CD4-positive, alpha-beta T cell treated with Interleukin-4 for 4 hours (primary cell): ENCODE data around the gene RALB.
A peak's percentile ranks its signal among the peaks of the same experiment; 100 is the strongest.
"Not testable (repeated sequence)": the region's sequence is repeated elsewhere in the genome, so short reads cannot be mapped to it uniquely, and the experiment has no call there.

Source experiments
- DNase-seq: peaks from one replicate; pipeline ENCODE4 v3.0.0-alpha.2; 2020

The RALB gene

DNA sequence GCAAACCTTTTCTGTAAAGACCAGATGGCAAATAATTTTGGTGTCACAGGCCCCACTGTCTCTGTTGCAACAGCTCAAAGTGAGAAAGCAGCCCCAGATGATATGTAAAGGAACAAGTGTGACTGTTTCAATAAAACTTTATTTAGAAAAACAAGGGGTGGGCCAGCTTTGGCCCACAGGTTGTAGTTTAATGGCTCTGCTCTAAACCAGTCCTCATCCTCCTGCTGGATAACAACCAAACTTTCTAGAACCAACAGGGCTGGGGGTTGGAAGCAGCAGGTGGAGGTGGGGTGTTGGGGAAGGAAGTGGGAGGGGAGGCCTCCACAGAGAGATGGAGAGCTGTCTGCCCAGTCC, 64.5 kb downstream of the RALB start:
- no peak for DNase-seq

DNA sequence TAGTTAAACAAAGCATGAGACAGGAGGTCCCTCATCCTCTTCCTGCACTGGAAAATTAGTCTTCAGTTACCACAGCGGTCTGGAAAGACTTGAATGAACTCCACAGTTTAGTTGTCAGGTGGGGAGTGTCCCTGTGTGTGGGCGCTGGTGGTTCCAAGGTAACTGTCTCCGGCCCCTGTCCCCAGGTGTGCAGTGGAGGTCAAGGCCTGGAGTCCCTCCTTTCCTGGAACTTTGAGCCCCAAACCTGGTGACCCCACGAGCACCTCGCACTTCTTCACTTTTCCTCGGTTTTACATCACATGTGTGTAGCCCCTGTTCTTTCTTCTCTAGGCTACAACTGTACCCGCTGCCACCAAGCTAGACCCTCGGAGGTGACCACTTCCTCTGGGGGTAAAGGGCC, 65.3 kb downstream of the RALB start:
- no peak for DNase-seq

DNA sequence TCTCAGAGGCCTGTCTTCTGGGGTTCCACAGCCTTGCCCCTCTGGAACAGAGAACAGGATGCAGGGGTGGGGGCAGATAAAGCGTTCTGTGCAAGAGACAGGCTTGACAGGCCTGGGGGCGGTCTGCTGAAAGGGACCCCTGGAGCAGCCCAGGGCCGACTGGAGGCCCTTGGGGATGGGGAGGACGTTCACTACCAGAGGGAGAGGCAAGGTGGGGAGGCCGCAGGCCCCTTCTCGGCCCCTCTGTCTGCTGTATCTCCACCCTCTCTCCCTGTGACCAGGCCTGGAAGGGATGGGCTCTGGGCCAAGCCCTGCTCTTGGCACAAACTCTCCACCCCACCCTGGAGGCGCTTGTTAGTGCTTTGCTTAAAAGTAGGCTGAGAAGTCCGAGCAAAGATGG, 66.0 kb downstream of the RALB start:
- DNase-seq: no peak

DNA sequence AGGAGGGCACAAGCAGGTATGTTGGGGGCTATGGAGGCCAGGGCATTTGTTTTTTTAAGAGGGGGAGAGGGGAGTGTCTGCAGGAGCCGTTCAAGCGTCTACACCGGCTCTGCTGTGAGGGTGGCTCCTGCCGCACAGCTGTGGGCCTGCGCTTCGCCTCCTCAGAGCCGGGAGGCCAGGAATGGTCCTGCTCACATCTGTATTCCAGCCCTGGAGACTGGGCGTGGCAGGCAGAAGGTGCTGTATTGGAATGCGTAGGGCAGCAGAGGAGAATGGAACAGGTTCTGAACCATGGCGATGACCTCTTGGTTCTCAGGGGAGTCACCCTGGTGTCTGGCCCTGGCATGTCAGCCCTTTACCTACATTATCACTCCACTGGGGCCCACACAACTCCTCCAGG, 66.5 kb downstream of the RALB start:
- DNase-seq: no peak

DNA sequence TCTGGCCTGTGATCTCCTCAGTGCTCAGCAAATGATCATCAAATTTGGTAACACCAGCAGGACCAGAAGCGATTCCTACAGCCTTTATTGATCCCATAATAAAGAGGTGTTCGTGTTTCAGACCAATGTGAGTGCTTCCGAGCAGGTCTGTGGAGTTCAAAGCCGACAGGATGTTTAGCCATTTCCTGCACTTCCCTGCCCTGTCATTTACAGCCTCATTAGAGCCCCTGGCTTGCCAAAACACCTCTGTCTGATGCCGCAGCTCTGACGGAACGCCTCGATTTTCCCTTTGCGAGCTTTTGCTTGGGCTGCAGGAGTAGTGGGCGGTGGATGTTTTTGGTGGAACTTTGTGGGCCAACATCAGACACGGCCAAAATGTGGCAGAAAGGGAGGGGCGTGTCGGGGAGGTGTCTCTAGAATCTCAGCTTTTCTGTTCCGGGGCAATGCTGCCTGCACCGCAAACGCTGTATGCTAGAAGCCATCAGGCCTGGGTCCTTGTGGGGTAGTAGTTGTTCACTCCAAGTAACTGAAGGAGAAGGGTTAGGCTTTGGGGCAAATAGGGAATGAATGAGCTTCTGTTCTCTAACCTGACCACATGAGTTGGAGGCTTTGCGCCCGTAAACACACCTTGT, 67.2 kb downstream of the RALB start:
- no peak for DNase-seq

DNA sequence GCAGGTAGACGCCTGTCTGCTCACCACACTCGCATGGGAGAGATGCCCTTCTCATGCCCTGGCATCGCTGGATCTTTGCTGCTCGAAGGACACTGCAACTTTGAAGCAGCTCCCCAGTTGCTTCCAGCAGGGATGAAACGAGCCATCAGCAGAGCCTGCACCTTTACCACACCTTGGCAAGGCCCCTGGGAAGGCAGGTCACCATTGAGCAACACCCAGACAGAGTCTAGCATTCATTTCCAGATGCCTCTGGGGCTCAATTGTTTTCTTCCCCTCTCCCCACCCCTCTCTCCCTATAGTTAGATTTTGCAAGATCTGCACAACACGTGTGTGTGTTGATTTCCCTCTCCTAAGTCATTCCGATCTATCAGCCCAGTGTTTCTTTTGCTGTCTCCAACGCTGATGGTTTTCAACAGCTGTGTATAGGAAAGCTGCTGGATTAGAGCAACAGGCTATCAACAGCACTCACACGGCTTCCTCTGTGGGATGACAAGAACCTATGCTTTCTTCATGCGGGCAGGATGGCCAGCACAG, 67.7 kb downstream of the RALB start:
- no peak for DNase-seq

DNA sequence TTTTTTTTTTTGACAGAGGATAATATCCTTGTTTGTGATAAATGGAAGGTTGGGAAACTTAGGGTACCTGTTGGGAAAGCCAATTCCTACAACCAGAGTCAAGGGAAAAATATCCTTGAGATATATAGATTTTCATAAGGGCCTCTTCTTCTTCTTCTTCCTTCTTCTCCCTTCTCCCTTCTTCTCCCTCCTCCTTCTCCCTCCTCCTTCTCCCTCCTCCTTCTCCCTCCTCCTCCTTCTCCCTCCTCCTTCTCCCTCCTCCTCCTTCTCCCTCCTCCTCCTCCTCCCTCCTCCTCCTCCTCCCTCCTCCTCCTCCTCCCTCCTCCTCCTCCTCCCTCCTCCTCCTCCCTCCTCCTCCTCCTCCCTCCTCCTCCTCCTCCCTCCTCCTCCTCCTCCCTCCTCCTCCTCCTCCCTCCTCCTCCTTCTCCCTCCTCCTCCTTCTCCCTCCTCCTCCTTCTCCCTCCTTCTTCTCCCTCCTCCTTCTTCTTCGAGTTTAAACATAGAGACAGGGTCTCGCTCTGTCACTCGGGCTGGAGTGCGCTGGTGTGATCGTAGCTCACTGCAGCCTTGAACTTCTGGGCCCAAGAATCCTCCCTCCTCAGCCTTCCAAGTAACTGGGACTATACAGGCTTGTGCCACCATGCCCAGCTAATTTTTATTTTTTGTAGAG, 68.4 kb downstream of the RALB start:
- DNase-seq: not testable (repeated sequence)

DNA sequence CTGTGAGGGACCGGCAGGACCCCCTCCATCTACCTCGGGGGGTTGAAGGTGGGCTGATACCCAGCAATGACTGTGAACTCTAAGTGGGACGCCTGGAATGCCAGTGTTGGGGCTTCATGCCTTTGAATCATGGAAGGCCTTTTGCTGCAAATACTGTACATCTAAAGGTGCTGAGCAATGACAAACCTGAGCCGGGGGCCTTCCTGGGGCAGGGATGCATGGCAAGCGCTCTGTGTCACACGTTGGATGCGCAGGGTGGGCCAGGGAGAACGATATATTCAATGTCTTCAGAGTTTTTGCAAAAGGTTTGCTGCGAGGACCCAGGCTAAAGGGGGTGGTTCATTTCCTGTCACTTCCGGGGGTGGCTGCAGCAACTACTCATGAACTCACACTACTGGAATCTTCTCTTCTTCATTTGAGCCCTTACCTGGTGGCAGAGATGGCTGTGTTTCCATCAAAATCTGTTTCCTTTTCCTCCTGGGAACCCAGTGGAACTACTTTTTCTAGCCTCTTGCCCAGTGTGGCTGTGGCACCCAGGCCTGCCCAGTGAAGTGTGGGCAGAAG, 69.2 kb downstream of the RALB start:
- DNase-seq: no peak

DNA sequence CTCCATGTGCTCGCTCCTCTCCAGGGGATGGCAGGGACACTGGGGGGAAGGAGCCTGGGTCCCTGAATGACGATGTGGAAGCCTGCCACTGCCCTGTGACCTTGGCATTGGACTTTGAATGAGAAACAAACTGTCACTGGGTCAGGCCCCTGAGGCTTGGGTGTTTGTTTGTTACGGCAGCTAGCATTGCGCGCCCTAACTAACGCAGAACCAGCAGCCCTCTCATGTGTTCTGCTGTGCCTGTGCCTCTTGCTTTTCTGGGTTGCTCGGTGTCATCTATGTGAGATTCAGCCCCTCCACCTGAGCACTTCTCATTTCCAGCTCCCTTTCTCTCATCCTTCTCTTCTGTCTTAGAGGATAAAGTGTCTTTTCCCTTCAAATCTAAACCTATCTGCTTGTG, 69.7 kb downstream of the RALB start:
- no peak for DNase-seq

DNA sequence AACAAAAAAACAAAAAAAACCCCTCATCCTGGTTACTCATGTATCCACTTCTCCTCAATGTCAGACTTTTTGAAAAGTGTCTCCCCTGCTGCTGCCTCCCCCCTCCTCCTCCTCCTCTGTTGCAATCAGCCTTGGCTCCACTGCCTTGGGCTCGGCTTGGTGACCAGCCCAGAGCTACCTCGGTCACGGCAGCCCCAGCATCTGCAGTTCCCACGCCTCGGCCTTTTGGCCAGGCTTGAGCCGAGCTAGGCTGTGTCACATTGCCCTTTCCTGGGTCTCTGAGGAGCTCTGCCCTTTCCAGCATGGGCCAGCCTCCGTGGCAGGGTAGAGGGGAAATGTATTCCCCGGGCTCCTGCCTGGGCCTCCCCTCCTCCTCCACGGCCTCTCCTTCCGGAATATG, 70.6 kb downstream of the RALB start:
- DNase-seq: no peak

DNA sequence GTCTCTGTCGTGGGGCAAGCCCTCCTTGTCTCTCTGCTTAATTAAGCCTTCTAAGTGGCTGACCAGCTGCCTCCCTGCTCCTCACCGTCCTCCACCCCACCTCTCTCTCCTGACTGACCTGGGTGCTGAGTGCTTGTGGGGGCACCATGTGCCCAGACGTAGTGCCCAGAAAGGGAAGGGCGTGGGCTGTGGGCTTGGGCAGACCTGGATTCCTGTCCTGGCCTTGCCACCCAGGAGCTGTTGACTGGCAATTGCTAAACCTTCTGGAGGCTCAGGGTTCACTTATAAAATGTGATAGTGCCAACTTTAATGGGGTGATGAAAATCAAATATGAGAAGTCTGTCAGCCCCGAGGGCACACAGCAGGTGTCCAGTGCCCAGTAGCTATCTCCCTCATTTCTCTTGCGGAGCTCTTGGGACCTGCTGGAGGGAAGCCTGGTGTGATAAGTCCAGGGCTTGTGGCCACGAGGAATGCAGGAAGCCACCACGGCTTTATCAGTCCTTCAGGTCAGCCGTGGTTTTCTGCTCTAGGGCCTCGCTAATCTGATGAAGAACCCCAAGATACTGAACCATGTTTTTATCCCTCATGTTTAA, 71.3 kb downstream of the RALB start:
- no peak for DNase-seq

DNA sequence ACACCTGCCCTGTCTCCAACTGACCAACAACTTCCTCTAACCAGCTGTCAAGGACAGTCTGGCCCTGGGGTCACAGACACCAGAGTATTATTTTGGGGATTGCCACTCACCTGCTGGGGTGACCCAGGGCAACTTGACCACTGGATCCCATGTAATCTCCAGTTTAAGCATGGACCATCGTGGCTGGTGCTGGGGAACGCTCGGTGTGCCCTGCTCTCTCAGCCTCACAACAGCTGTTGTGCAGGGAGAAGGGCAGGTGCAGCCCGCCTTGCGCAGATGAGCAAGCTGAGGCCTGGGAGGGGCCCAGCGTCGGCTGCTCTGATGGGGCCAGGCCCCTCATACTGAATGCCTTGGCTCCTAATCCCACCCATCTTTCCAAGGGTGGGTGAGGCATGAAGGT, 72.3 kb downstream of the RALB start:
- DNase-seq: no peak

DNA sequence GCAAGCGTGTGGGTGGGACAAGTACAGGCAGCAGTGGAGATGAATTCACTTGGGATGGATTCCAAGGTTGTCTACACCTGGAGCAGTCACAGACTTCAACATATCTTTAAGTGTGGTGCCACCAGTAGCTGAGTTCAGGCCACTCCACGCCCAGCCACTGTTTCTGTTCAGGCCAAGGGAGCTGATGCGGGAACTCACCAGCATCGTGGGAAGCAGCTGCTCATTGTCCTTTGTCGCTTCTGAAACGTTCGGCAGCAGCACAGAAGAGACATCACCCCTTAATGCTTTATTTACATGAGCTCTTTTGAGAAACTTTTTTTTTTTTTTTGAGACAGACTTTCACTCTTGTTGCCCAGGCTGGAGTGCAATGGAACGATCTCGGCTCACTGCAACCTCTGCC, 73.4 kb downstream of the RALB start:
- DNase-seq: no peak

DNA sequence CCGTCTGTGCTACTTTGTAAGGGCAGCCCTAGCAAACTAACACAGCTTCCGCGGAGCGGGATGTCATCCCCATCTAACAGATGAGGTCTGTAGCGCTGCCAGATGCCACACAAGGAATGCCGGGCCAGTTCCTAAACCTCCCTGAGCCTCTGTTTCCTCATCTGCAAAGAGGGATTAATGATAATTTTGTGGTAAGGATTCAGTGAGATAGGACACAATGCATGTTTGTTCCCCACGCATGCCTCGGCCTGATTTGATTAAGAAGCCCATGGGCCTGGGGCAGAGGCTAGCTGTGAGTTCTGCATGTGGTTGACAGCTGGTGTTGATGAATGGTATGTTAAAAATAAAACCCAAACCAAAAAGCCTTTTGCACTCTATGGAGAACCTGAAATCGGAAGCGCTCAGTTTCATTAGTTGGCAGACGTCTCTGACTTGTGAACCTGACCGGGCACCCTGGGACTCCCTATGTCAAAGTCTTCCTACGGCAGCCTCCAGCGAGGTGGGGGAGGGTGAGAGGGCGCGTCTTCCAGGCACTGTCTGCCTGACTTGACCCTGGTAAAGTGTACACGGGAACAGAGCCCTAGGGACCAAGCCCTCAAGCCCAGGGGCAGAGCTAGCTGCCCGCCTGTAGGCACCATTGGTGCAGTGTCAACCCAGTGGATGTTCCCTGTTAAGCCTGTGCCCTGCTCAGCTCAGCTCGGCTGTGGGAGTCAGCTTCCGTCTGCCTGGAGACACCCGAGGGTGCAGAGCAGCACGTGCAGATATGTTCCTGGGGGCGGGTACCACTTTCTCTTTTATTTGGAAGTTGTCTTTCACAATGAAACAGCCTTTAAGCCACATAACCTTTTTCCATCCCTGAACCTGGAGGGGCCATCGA, 78.5 kb downstream of the RALB start:
- no peak for DNase-seq

DNA sequence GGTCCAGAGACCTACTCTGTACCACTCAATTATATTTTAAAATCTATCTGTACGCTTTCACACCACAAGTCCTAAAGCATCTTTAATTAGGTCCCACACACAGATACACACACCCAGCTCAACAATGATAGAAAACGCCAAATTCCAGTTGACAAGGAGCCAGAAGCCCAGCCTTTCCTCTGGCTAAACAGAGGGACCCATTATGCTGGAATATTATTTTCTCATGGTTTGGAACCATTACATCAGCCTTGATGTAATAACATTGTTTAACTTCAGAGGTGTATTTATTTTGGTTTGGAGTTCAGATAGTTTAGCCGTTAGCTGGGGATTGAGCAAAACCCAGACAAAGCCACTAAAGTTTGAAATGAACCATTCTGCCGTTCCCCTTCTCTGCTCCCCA, 79.3 kb downstream of the RALB start:
- DNase-seq: no peak

DNA sequence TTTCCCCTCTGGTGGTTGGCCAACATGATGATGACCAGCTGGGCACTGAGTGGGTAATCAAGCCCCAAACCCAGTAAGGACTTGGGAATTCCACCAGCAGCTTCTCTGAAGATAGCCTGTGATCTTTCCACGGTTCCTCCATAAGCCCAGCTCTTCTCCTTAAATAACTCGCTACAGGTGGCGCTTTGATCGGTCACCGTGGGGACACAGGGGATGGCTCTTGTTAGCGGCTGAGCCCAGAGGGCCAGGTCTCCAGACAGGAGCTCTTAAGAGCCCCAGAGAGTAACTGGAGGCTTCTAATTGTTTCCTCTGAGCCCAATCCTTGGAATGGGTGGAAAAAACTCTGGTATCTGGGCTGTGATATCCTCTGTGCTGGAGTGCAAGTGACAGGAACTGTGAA, 79.7 kb downstream of the RALB start:
- DNase-seq: no peak

DNA sequence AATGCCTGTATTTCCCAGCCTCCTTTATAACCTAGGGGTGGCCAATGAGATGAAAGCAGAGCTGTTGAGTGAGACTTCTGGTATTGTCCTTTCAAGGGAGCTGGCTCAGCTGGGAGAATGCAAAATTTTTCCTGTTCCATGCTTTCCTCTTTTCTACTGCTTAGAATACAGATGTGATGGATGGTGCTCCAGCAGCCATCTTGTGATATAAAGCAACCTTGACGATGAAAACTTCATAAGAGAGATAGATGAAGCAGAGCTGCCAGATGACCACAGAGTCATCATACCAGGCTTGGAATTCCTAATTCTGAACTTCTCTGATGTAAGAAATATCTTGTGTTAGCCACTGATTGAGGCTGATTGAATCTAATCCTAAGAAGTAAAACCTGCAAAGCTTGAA, 81.4 kb downstream of the RALB start:
- DNase-seq: no peak

DNA sequence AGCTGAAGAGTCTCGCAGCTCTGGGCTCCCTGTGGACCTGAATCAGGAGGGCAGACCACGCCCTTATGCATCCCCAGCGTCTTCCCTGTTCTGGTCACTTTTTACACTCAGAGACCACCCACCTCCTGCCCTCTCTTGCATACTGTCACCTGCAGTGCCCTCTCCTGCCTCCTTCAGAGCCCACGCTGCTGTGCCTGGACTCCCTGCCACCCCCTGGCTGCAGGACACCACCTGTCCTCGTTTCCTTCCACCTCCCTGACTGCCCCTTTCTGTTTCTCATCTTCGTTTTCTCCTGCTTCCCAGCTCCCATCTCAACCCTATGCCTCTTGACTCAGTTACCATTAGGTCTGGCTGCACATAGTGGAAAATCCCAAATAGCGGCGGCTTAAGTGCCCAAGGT, 84.1 kb downstream of the RALB start:
- DNase-seq: no peak

DNA sequence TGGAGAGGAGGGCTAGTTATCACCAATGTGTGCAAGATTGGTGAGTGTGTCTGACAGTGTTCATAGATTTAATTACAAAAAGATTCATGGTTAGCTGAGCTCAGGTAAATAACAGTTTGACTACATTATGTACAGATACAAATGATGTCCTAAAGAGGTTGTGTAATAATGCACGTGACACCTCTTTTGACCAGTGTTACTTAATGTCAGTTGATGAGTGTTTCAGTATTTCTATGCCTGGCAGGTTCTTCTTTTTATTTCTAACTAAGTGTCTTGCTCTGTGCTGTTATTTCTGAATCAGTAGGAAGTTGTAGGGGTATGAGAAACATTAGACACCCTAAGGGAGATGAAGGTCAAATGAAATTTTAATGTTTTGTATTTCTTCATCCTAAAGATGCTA, 85.4 kb downstream of the RALB start:
- no peak for DNase-seq

DNA sequence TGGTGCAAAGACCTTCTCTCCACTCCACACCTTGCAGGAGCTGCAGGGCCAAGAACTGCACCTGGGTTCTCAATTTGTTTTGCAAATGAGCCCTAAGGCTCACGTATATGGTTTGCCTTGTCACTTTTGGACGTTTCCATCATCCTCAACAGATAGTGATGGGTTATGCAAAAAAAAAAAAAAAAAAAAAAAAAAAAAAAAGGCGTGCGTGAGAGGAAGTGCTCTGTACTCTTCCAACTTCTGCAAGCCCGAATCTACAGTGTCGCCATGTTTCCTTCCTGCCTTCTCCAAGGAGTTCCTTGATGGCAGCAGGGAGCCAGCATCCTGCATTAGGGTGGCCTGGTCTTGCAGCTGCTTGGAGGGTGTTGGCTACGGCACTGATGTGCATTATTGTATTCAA, 89.3 kb downstream of the RALB start:
- DNase-seq: no peak

DNA sequence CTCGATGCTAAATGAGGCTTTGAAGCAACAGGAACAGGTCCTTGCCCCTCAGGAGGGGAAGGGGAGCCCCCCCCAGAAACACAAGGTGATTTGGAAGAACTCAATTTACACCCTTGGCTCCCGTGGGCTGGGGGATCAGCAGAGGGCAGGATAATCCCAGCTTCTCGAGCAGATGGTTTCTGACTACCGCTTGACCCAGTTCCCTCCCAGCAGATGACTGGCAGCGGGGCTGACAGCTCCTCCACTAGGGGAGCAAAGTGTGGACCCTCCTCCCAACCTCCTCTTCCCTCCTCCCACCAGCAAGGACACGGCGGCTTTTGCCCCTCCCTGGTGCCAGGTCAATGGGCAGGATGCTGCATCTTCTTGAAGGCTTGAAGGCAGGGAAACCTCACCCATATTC, 89.8 kb downstream of the RALB start:
- DNase-seq: no peak

DNA sequence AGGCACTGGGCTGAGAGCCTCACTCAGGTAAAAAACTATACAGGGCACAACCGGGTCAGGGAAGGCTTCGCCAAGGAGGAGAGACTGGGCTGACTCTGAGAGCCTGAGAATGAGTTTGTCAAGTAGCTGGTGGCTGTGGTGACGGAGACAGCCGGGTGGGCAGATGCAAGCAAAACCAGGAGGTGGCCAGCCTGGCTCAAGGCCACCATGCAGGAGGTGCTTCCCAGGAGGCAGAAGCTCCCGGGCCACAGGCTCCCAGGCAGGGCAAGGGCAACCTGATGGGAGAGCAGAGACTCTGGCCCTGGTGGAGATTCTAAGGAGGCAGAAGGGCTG, 90.4 kb downstream of the RALB start:
- DNase-seq: no peak

DNA sequence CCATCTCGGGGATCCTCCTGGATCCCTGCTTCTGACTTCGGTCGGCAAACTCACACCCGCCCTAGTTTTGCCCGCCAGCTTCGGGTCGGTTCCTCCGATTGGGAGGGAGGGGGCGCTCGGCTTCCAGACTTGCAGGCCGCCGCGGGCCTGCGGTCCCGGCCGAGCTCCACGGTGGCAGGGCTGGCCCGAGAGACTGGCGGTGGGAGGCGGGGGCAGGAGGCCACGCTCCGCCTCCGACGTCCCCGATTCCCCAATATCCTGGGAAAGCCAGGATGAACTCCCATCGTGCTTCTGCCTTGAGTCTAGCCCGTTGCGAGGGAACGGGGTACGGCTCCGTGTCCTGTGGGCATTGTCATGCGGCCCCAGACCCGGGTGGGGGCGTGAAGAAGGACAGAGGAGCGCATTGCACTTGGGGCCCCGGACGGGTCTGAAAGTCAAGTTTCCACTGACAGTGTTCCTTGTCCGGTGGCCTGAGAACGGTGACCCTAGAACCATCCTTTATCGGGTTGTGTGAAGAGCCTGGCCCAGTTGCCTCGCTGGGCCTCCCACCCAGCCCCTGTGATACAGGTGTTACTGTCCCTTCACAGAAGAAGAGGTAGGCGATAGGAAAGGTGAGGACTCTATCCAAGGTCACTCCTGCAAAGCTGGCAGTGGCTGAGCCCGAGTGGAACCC, 90.9 kb downstream of the RALB start:
- DNase-seq: peak; percentile 17
